Measurements from ENCODE around the gene NTHL1. TPM values are rescaled to one million over a fixed set of nuclear protein-coding genes. Genes with fewer than 3 reads are reported as not detected.

The NTHL1 gene
- total RNA-seq, 1 donor from 2014 or later: 25.6 TPM

DNA sequence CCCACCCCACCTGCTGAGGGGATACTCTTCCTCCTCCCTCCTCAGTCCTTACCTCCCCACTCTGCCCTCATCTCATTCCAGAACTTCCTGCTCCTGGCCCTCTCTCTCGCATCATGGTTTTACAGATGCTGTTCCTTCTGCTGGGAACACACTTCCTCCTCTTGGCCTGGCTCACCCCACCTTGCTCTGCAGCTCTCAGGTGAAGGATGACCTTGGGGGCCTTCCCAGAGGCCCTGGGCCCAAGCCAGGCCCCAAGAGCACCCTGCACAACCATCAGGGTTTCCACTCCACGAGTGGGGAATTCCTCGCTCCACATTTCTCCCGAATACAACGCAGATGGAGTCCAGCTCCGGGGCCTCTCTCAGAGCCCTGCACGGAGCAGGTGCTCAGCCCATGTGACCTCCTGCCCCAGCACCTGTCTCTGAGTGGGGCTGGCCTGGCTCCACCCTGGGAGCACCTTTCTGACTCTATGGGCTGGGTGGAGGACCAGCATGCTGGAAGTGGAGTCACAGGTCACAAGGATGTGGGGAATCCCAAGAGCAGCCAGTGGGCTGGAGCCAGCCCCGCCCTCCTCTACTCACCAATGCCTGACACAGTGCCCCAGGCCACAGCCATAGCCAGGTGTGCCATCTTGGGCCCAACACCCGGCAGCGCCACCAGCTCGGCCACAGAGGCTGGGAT, 4.5 kb downstream of the NTHL1 start:
- no peak for DNase-seq (ENCODE audit: low spot score)
- TF ChIP-seq, protein P1, sequence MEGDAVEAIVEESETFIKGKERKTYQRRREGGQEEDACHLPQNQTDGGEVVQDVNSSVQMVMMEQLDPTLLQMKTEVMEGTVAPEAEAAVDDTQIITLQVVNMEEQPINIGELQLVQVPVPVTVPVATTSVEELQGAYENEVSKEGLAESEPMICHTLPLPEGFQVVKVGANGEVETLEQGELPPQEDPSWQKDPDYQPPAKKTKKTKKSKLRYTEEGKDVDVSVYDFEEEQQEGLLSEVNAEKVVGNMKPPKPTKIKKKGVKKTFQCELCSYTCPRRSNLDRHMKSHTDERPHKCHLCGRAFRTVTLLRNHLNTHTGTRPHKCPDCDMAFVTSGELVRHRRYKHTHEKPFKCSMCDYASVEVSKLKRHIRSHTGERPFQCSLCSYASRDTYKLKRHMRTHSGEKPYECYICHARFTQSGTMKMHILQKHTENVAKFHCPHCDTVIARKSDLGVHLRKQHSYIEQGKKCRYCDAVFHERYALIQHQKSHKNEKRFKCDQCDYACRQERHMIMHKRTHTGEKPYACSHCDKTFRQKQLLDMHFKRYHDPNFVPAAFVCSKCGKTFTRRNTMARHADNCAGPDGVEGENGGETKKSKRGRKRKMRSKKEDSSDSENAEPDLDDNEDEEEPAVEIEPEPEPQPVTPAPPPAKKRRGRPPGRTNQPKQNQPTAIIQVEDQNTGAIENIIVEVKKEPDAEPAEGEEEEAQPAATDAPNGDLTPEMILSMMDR (IDR thresholded peaks at IDR 0.05; ENCODE audit: unreplicated experiment): no peak
- no peak overlapping the region for H3K4me3 Mint-ChIP-seq (ENCODE audit: unreplicated experiment)
- peaks cover 3% of the 10 kb centered on the region for H3K36me3 Mint-ChIP-seq (ENCODE audit: low read depth, unreplicated experiment)
- no peaks in the 10 kb centered on the region for H3K9me3 Mint-ChIP-seq (ENCODE audit: unreplicated experiment)
- no peak overlapping the region for H3K27ac Mint-ChIP-seq (ENCODE audit: unreplicated experiment)
- peaks cover 5% of the 10 kb centered on the region for H3K27me3 Mint-ChIP-seq (ENCODE audit: unreplicated experiment)
- peaks cover 6% of the 10 kb centered on the region for H3K4me1 Mint-ChIP-seq (ENCODE audit: unreplicated experiment)

DNA sequence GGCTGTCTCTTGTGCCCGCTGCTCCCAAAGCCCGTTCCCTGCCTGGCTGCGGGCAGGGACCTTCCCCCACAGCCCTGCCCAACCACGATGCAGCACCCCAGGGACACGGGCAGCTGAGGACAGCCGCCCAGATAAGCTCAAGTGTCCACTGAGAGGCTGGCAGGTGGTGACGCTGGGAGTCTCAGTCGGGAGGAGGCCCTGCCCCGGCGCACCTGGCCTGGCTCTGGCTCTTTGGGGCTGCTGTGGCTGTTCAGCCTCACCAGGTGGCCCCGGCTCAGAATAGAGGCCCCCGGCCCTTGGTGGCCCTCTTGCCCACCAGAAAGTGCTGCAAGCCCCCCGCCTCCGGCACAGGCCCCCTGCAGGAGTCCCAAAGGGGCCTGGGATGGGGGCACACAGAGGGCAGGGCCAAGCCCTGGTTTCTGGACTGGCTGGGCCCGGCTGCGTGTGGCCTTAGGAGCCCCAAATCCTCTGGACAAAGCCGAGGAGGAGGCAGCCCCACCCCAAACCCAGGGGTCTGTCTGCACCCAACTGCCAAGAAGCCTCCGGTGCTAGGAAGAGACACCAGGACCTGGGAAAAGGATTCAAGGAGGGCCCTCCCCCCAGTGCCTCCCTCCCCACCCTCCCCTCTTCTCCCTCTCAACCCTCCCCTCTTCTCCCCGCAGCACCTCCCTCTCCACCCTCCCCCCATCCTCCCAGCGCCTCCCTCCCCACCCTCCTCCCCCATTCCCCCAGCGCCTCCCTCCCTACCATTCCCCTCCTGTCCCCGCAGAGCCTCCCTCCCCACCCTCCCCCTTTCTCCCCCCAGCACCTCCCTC, 5.3 kb downstream of the NTHL1 start:
- no peak overlapping the region for H3K4me3 Mint-ChIP-seq (ENCODE audit: unreplicated experiment)
- DNase-seq (ENCODE audit: low spot score): no peak

DNA sequence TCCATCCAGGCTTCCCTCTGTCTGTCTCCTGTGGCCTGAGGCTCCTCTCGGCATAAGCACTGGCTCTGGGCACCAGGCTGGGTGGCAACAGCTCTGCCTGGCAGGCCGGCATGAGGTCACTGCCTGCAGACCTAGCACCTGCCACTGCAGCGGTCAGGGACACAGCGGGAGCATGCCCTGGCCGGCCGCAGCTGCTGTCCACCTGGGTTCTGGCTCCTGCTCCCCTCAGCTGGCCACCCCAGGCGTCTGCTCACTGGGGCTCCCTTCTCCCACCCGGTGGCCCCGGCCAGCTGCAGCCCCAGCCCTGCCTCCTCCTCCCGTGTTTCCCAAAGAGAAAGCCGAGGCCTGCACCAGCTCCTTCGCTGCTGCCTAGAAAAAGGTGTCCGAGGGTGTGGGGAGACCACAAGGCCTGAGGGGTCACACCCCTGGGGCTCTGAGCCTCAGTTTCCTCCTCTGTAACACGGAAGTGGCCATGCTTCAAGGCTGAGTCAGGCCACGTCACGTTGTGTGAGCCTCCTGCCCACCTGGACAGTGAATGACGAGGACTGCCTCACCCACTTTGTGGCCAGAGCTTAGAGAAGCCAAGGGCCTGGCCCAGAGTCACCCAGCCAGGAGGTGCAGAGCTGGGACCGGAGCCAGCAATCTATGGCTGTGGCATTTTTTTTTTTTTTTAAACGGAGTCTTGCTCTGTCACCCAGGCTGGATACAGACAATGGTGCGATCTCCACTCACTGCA, 6.7 kb downstream of the NTHL1 start:
- Mint-ChIP-seq H3K4me3 (ENCODE audit: unreplicated experiment) (no peak overlapping the region), H3K4me1 (ENCODE audit: unreplicated experiment) (peaks cover 2% of the 10 kb centered on the region), H3K27ac (ENCODE audit: unreplicated experiment) (no peak overlapping the region), H3K36me3 (ENCODE audit: low read depth, unreplicated experiment) (no peaks in the 10 kb centered on the region), H3K9me3 (ENCODE audit: unreplicated experiment) (no peaks in the 10 kb centered on the region), H3K27me3 (ENCODE audit: unreplicated experiment) (peaks cover 7% of the 10 kb centered on the region)
- no peak for DNase-seq (ENCODE audit: low spot score)
- TF ChIP-seq, protein P1 (IDR thresholded peaks at IDR 0.05; ENCODE audit: unreplicated experiment): no peak

More for the DNA sequence above, 5.3 kb downstream of the NTHL1 start:
- Mint-ChIP-seq H3K4me1 (ENCODE audit: unreplicated experiment) (peaks cover 5% of the 10 kb centered on the region), H3K27ac (ENCODE audit: unreplicated experiment) (no peak overlapping the region), H3K27me3 (ENCODE audit: unreplicated experiment) (peaks cover 7% of the 10 kb centered on the region), H3K9me3 (ENCODE audit: unreplicated experiment) (no peaks in the 10 kb centered on the region), H3K36me3 (ENCODE audit: low read depth, unreplicated experiment) (peaks cover 3% of the 10 kb centered on the region)
- TF ChIP-seq, protein P1 (IDR thresholded peaks at IDR 0.05; ENCODE audit: unreplicated experiment): no peak

DNA sequence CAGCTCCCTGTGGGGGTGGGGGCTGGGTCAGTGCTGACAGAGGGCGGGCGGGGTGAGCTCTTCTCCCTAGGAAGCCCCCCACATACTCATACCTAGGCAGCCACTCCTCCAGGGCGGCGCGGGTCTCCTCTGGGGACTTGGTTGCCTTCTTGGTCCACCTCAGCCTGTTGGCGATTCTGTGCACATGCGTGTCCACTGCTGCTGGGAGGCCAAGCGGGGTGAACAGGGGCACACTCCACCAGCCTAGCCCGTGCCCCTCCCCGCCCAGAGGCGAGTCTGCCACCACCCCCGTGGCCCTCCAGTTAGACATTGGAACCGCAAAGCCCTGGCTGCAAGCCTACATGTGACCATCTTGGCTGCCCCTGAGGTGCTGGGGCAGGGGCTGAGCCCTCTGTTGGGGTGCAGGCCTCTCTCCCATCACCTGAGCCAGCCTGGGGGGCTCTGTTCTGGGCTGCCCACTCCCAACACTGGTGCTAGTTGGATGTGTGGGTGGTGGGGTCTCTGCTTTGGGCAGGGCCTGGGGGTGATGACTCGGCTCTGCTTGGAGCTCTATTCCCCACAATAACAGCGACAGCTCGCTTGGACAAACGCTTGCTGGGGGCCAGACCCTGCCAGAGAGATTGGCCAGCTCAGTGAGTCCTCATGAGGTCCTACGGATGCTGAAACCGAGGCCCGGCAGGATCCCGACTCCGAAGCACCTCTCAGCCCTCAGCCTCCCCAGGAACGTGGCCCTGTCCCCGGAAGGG, 7.4 kb downstream of the NTHL1 start:
- Mint-ChIP-seq H3K4me1 (ENCODE audit: unreplicated experiment) (peaks cover 2% of the 10 kb centered on the region), H3K36me3 (ENCODE audit: low read depth, unreplicated experiment) (no peaks in the 10 kb centered on the region), H3K9me3 (ENCODE audit: unreplicated experiment) (no peaks in the 10 kb centered on the region), H3K27me3 (ENCODE audit: unreplicated experiment) (peaks cover 7% of the 10 kb centered on the region), H3K27ac (ENCODE audit: unreplicated experiment) (no peak overlapping the region), H3K4me3 (ENCODE audit: unreplicated experiment) (no peak overlapping the region)
- TF ChIP-seq, protein P1 (IDR thresholded peaks at IDR 0.05; ENCODE audit: unreplicated experiment): no peak
- no peak for DNase-seq (ENCODE audit: low spot score)
